ENCODE results near the gene MASP2. TPM values are rescaled to one million over a fixed set of nuclear protein-coding genes. Genes with fewer than 3 reads are reported as not detected.
"Not testable (repeated sequence)": the region's sequence is repeated elsewhere in the genome, so short reads cannot be mapped to it uniquely, and the experiment has no call there.

Gene MASP2
- total RNA-seq, 1 donor from 2014 or later = not detected

DNA sequence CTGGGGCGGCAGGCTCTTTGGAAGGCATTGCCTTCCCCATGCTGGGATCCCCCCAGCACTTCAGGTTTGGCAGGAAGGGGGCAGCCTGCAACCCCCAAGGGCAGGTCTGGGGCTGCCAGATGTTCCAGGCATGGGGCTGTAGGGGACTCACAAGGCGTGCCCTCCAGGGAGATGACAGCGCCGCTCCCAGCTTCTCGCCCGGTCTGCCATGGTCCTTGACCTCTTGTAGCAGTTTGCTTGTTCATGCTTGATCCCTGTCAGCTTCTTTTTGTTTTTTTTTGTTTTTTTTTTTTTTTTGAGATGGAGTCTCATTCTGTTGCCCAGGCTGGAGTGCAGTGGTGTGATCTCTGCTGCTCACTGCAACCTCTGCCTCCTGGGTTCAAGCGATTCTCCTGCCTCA is 56.2 kb downstream of the MASP2 start:
- H3K9me3 Mint-ChIP-seq (ENCODE audit: low read depth) = no peaks in the 10 kb centered on the region
- peaks cover 7% of the 10 kb centered on the region for H3K27me3 Mint-ChIP-seq
- H3K4me3 Mint-ChIP-seq (ENCODE audit: low read depth) = no peak overlapping the region
- no peaks in the 10 kb centered on the region for H3K36me3 Mint-ChIP-seq (ENCODE audit: insufficient read depth)
- TF ChIP-seq, protein P1, sequence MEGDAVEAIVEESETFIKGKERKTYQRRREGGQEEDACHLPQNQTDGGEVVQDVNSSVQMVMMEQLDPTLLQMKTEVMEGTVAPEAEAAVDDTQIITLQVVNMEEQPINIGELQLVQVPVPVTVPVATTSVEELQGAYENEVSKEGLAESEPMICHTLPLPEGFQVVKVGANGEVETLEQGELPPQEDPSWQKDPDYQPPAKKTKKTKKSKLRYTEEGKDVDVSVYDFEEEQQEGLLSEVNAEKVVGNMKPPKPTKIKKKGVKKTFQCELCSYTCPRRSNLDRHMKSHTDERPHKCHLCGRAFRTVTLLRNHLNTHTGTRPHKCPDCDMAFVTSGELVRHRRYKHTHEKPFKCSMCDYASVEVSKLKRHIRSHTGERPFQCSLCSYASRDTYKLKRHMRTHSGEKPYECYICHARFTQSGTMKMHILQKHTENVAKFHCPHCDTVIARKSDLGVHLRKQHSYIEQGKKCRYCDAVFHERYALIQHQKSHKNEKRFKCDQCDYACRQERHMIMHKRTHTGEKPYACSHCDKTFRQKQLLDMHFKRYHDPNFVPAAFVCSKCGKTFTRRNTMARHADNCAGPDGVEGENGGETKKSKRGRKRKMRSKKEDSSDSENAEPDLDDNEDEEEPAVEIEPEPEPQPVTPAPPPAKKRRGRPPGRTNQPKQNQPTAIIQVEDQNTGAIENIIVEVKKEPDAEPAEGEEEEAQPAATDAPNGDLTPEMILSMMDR (IDR thresholded peaks at IDR 0.05; ENCODE audit: unreplicated experiment) = no peak
- peaks cover 2% of the 10 kb centered on the region for H3K4me1 Mint-ChIP-seq (ENCODE audit: low read depth)
- DNase-seq (ENCODE audit: low spot score, unreplicated experiment) = no peak
- no peak overlapping the region for H3K27ac Mint-ChIP-seq

DNA sequence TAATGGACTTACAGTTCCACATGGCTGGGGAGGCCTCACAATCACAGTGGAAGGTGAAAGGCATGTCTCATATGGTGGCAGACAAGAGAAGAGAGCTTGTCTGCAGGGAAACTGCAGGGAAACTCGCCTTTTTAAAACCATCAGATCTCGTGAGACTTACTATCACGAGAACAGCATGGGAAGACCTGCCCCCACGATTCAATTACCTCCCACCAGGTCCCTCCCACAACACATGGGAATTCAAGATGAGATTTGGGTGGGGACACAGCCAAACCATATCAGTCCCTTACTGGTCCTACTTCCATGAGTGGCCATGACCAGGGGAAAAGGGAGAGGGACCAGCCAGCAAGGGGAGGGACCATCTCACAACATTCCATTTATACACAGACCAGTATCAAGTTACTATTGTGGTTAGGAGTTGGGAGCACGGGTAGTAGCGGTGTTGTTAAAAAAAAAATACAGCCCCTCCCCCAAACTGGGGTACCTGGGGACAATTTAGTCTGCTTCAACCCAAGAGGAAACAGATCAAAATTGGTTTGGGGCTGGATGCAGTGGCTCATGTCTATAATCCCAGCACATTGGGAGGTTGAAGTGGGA is 57.0 kb downstream of the MASP2 start:
- not testable (repeated sequence) for H3K9me3 Mint-ChIP-seq (ENCODE audit: low read depth); H3K4me3 Mint-ChIP-seq (ENCODE audit: low read depth); DNase-seq (ENCODE audit: low spot score, unreplicated experiment); H3K27me3 Mint-ChIP-seq; H3K27ac Mint-ChIP-seq; H3K4me1 Mint-ChIP-seq (ENCODE audit: low read depth); H3K36me3 Mint-ChIP-seq (ENCODE audit: insufficient read depth)

DNA sequence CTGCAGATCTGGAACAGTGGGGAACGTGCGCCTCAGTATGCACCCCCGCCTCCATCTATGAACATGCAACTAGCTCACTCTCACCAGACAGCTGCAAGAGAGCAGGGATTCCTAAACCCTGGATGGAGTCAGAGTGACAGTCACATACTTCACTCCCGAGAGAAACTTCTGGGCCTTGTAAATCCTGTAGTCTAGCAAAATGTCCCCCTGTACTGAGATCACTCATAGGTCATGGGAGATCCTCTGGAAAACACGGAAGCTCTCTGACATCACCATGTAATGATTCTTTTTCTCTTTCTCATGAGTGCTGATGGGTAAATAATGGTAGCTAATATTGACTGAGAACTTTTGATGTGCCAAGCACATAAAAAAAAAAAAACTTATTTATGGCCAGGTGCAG is 57.9 kb downstream of the MASP2 start:
- Mint-ChIP-seq H3K4me1 (ENCODE audit: low read depth) (peaks cover 2% of the 10 kb centered on the region), H3K27ac (no peak overlapping the region), H3K4me3 (ENCODE audit: low read depth) (no peak overlapping the region), H3K9me3 (ENCODE audit: low read depth) (no peaks in the 10 kb centered on the region), H3K36me3 (ENCODE audit: insufficient read depth) (no peaks in the 10 kb centered on the region), H3K27me3 (peaks cover 7% of the 10 kb centered on the region)
- TF ChIP-seq, protein P1 (IDR thresholded peaks at IDR 0.05; ENCODE audit: unreplicated experiment) = no peak
- no peak for DNase-seq (ENCODE audit: low spot score, unreplicated experiment)

DNA sequence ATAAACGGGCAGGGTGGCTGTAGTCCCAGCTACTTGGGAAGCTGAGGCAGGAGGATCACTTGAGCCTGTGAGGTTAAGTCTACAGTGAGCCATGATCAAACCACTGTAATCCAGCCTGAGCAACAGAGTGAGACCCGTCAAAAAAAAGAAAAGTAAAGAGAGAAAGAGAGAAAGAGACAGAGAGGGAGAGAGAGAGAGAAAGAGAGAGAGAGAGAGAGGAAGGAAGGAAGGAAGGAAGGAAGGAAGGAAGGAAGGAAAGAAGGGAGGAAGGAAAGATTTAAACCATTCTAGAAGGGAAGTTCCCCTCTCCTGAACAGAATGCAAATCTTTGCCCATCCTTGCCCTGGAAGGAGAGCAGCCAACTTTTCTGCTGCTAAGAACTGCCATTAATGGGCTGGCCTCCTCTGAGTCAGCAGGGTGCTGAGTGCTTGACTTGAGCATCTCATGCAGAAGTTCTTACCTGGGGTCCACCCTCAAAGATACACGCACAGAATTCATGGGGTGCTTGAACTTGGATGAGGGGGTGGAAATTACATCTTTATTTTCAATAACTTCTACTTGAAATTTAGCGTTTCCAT is 59.1 kb downstream of the MASP2 start:
- Mint-ChIP-seq H3K9me3 (ENCODE audit: low read depth) (no peaks in the 10 kb centered on the region), H3K4me3 (ENCODE audit: low read depth) (no peak overlapping the region), H3K27ac (no peak overlapping the region), H3K36me3 (ENCODE audit: insufficient read depth) (no peaks in the 10 kb centered on the region), H3K27me3 (peaks cover 7% of the 10 kb centered on the region), H3K4me1 (ENCODE audit: low read depth) (peaks cover 2% of the 10 kb centered on the region)
- no peak for DNase-seq (ENCODE audit: low spot score, unreplicated experiment)
- TF ChIP-seq, protein P1 (IDR thresholded peaks at IDR 0.05; ENCODE audit: unreplicated experiment) = no peak

DNA sequence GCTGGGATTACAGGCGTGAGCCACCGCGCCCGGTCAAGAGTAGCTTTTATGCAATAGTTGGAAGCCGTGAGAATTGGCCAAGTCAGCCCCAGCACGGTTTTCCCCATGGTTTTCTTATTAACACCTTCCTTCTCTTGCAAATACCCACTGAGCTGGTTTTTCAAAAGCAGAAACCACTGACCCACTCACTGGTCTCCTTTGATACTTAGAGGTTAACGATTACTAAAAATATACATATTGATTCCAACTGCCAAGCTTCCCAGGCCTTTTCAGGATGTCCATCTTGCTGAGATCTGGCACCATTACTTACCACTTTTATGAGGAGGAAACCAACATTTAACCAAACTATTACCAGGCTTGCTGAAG is 60.5 kb downstream of the MASP2 start:
- Mint-ChIP-seq H3K27me3 (peaks cover 12% of the 10 kb centered on the region), H3K27ac (no peak overlapping the region), H3K9me3 (ENCODE audit: low read depth) (no peaks in the 10 kb centered on the region), H3K4me3 (ENCODE audit: low read depth) (no peak overlapping the region), H3K4me1 (ENCODE audit: low read depth) (peaks cover 2% of the 10 kb centered on the region), H3K36me3 (ENCODE audit: insufficient read depth) (no peaks in the 10 kb centered on the region)
- no peak for DNase-seq (ENCODE audit: low spot score, unreplicated experiment)
- TF ChIP-seq, protein P1 (IDR thresholded peaks at IDR 0.05; ENCODE audit: unreplicated experiment) = no peak

Data from progenitor cell of endocrine pancreas (in vitro differentiated cells).